T47D (cell line): ENCODE data around the gene MIX23.
A peak's percentile ranks its signal among the peaks of the same experiment; 100 is the strongest.

Experiments
- DNase-seq, 2 experiments: peaks; one replicate each; pipeline versions ENCODE4 v3.0.0 to v3.0.0-alpha.2; 2011 to 2012; ENCODE audit warnings: low read depth in 1 of 2, low spot score in 1 of 2
- JUND ChIP-seq: IDR thresholded peaks from 2 replicates; pipeline ENCODE4 v1.6.1; 2012; ENCODE audit warnings: low read depth
- in situ Hi-C: cut with HindIII; loops from 2 replicates; pipeline ENCODE4 v1.10.0; 2016; ENCODE audit warnings: low sequenced_read_pairs, low pct_unique_long_range_greater_than_20kb

The MIX23 gene

GRCh38 chr3:122355612-122356011 lies 27.4 kb downstream of the MIX23 start:
- DNase-seq, result no peak
- in situ Hi-C loops, result no loop called here
- TF ChIP-seq JUND, result no peak

DNA sequence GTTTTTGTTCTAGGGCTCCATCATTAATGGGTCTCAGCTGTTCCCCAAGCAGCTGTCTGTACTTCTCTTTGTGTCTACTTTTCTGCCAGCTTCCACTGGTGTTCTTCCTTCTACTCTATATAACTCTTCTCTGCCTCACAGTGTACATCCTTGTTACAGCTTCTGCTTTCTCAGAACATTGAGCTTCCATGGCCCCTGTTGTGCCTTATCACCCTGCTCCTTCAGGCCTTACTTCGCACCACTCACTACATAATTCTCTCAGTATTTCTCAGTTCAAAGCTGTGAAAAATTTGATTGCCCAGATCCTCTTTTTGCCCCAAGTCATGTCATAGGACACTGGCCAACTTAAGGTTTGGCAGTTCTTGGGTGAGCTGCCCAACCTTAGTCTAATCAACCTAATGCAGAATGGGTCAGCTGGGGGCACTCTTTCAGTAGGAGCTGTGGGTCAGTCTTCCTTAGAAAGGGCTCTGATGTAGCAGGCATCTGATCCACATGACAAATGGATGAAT lies 29.1 kb downstream of the MIX23 start:
- in situ Hi-C loops, result no loop called here

GRCh38 chr3:122353215-122353614 lies 29.8 kb downstream of the MIX23 start:
- in situ Hi-C loops, result no loop called here

More for the DNA sequence above, 29.1 kb downstream of the MIX23 start:
- TF ChIP-seq JUND, result no peak
- no peak for DNase-seq

DNA sequence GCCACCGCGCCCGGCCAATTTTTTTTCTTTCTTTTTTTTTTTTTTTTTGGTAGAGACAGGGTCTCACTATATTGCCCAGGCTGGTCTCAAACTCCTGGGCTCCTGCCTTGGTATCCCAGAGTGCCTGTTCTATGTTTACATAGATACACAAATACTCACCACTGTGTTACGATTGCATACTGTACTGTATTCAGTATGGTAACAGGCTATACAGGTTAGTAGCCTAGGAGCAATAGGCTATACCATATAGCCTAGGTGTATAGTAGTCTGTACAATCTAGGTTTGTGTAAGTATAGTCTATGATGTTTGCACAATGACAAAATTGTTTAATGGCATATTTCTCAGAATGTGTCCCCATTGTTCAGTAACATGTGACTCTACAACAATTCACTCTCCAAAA lies 31.4 kb downstream of the MIX23 start:
- DNase-seq, result no peak
- no peak for TF ChIP-seq JUND
- in situ Hi-C loops, result no loop called here

More at GRCh38 chr3:122353215-122353614, 29.8 kb downstream of the MIX23 start:
- no peak for DNase-seq
- TF ChIP-seq JUND, result no peak

DNA sequence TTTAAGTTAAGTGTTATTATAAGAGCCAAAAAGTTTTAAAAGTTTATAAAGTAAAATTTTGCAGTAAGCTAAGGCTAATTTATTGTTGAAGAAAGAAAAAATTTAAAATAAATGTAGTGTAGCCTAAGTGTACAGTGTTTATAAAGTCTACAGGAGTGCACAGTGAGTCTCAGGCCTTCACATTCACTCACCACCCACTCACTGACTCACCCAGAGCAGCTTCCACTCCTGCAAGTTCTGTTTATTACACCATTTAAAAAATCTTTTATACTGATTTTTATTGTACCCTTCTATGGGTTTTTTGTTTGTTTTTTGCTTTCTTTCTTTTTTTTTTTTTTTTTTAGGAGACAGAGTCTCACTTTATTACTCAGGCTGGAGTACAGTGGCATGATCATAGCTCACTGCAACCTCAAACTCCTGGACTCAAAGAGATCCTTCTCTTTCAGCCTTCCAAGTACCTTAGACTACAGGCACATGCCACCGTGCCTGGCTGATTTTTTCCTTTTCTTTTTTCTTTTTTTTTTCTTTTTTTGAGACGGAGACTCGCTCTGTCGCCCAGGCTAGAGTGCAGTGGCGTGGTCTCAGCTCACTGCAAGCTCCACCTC lies 32.1 kb downstream of the MIX23 start:
- in situ Hi-C loops, result no loop called here

DNA sequence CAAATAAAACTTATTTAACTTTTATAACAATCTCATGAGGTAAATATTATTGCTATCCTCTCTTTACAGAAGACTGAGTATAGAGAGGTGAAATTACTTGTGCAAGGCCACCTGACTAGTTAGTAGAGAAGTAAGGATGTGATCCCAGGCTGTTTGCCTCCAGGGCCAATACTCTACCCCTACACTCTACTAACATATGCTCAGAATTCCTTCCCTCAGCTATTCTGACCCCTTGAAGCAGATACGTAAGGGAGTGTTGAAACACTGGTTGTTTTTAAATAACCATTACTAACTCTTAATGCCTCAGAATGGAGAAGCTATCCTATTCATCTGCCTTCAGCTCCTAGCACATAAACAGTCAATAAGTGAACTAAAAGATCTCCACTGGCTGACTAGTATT lies 33.9 kb downstream of the MIX23 start:
- in situ Hi-C loops, result no loop called here
- TF ChIP-seq JUND, result no peak
- no peak for DNase-seq

More for the DNA sequence above, 32.1 kb downstream of the MIX23 start:
- DNase-seq, result no peak
- TF ChIP-seq JUND, result no peak

GRCh38 chr3:122343654-122344053 lies 39.4 kb downstream of the MIX23 start:
- no peak for DNase-seq
- TF ChIP-seq JUND, result no peak
- in situ Hi-C loops, result no loop called here

DNA sequence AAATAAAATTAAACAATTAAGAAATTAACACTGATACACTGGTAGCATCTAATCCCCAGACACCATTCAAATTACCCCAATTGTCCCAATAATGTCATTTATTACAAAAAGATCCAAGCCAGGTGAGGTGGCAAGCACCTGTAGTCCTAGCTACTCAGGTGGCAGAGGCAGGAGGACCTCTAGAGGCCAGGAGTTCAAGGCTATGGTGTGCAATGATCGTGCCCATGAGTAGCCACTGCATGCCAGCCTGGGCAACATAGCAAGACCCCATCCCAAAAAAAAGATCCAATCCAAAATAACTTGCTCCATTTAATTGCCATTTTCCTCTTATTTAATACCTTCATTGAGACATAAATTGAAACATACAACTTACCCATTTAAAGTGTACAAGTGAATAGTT lies 40.2 kb downstream of the MIX23 start:
- DNase-seq, result no peak
- in situ Hi-C loops, result no loop called here
- no peak for TF ChIP-seq JUND

GRCh38 chr3:122332551-122332950 lies 50.5 kb downstream of the MIX23 start:
- in situ Hi-C loops, result no loop called here
- no peak for TF ChIP-seq JUND
- no peak for DNase-seq

- no peak for TF ChIP-seq JUND
- in situ Hi-C loops, result no loop called here
- no peak for DNase-seq
Observed at GRCh38 chr3:122331886-122332285, 51.1 kb downstream of the MIX23 start.

- DNase-seq, result no peak
- TF ChIP-seq JUND, result no peak
- in situ Hi-C loops, result no loop called here
Observed at GRCh38 chr3:122325769-122326168, 57.3 kb downstream of the MIX23 start.

GRCh38 chr3:122324871-122325323 lies 58.1 kb downstream of the MIX23 start, which contains the start of gene CSTA:
TSS of gene CSTA (plus strand) at chr3:122325248. CDS start at chr3:122325293, 45 bp downstream.
- DNase-seq, result peak in 1 of 2 experiments; percentile 24
- in situ Hi-C loops, result no loop called here
- TF ChIP-seq JUND, result no peak

DNA sequence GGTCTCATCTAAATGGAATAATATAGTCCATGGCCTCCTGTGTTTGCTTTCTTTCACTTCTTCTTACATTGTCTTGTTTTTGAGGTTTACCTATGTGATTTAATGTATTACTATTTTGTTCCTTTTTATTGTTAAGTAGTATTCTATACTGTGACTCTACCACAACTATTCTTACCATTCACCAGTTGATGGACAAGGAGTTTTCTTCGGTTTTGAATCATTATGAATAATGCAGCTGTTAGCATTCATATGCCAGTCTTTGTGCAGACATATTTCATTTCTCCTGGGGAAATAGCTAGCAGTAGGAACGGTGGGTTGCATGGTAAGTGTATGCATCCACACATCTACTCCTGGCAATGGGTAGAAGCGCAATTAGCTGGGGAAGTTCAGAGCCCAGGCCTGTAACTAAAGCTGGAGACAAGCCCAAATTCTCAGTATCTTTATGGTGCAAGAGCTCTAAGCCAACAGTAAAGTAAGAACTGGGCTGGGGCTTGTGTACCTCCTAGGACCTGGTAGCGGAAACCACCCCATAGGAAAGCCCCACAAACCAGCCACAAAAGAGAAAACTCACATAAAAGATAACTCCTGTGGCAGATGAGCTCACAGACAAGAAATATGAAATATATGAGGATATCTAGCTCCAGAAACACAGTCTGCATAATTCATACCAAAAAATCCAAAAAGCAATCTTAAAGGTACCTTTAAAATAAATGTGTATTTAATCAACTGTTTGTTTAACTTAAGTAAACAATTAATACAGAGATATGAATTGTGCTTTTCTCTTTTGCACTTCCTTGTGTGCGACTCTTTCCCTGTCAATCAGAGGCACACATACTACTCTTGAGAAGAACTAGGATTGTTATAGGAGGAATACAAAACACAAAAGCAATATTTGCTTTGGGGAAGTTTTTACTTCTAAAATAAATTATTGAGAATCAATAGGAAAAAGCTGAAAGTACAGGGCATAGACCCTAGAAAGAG lies 60.6 kb downstream of the MIX23 start:
- in situ Hi-C loops, result no loop called here
- DNase-seq, result no peak
- no peak for TF ChIP-seq JUND
